NCI-H2196 treated with DMSO at 0.1 percent for 48 hours (cell line): ENCODE data around the gene REPIN1.

Experiments
- DNase-seq: peaks from one replicate; lab custom pipeline; 2025; ENCODE audit not compliant: unreplicated experiment; lab: John Stamatoyannopoulos, UW

REPIN1 gene

GRCh38 chr7:150359622-150360362 is 8.8 kb upstream of the REPIN1 start:
- DNase-seq, result no peak

GRCh38 chr7:150360363-150361058 is 8.1 kb upstream of the REPIN1 start:
- no peak for DNase-seq

GRCh38 chr7:150361402-150361801 is 7.2 kb upstream of the REPIN1 start:
- no peak for DNase-seq

- DNase-seq, result no peak
Observed at GRCh38 chr7:150361807-150362621, 6.6 kb upstream of the REPIN1 start.

GRCh38 chr7:150363370-150363769 is 5.3 kb upstream of the REPIN1 start:
- DNase-seq, result no peak

GRCh38 chr7:150363872-150364271 is 4.8 kb upstream of the REPIN1 start:
- no peak for DNase-seq

GRCh38 chr7:150365194-150365593 is 3.4 kb upstream of the REPIN1 start:
- no peak for DNase-seq

- DNase-seq, result no peak
Observed at GRCh38 chr7:150365673-150366398, 2.8 kb upstream of the REPIN1 start.

- no peak for DNase-seq
Observed at GRCh38 chr7:150367677-150368095, 936 bp upstream of the REPIN1 start.

- DNase-seq, result no peak
Observed at GRCh38 chr7:150368884-150369747, 494 bp downstream of the REPIN1 start.

GRCh38 chr7:150369748-150370501 is 1.3 kb downstream of the REPIN1 start:
- no peak for DNase-seq

- DNase-seq, result no peak
Observed at GRCh38 chr7:150370612-150371071, 2.0 kb downstream of the REPIN1 start.

- DNase-seq, result no peak
Observed at GRCh38 chr7:150371131-150371995, 2.7 kb downstream of the REPIN1 start.

- no peak for DNase-seq
Observed at GRCh38 chr7:150371996-150372270, 3.3 kb downstream of the REPIN1 start.

- DNase-seq, result no peak
Observed at GRCh38 chr7:150372271-150373048, 3.8 kb downstream of the REPIN1 start.

- no peak for DNase-seq
Observed at GRCh38 chr7:150373049-150373801, 4.6 kb downstream of the REPIN1 start.

GRCh38 chr7:150374026-150374425 is 5.4 kb downstream of the REPIN1 start:
- no peak for DNase-seq
